Upper lobe of left lung (tissue), 4 donors: ENCODE measurements around the gene IL1RAPL1.

Source experiments
- CTCF ChIP-seq, 6 experiments: fragments of 450-650 bp in 4 of 6; fragments of 200-600 bp in 2 of 6; sonication (generic) in 2 of 6; IDR thresholded peaks; one replicate each; pipeline ENCODE4 v1.5.1; 2016 to 2019; ENCODE audit warnings: antibody characterized with exemption in 6 of 6
- POLR2A ChIP-seq, 4 donors: fragments of 450-650 bp; IDR thresholded peaks; one replicate each; pipeline ENCODE4 v1.5.1; 2016 to 2017; ENCODE audit warnings: antibody characterized with exemption in 4 of 4, mild to moderate bottlenecking in 2 of 4
- POLR2AphosphoS5 ChIP-seq, 2 donors: sonication (generic); formaldehyde crosslinking; IDR thresholded peaks; one replicate each; pipeline ENCODE4 v1.5.1; 2017; ENCODE audit warnings: antibody characterized with exemption in 2 of 2

- TF ChIP-seq CTCF (IDR thresholded peaks at IDR 0.05) = no peak
- no peak for TF ChIP-seq POLR2A (IDR thresholded peaks at IDR 0.05)
- no peak for TF ChIP-seq POLR2AphosphoS5 (IDR thresholded peaks at IDR 0.05)
Measured at GRCh38 chrX:28843817-28844216, 256.6 kb downstream of the IL1RAPL1 start.
